Neural cell (in vitro differentiated cells): ENCODE results near the gene PARVA. TPM values are rescaled to one million over a fixed set of nuclear protein-coding genes. Genes with fewer than 3 reads are reported as not detected.

Experiments used
- H2AFZ ChIP-seq: fragments of 200-600, 300-800 bp; sonication (generic), shearing (Covaris generic); 2 replicates; pipeline ENCODE4 v1.6.0; 2014; ENCODE audit warnings: low read depth, mild to moderate bottlenecking, antibody characterized with exemption, low read length, moderate library complexity
- H3F3A ChIP-seq: fragments of 200-600 bp; shearing (Covaris generic); 2 replicates; pipeline ENCODE4 v1.6.1; 2016; ENCODE audit warnings: mild to moderate bottlenecking, moderate library complexity, mixed read lengths, antibody characterized with exemption, low read length; ENCODE audit not compliant: insufficient read depth, poor library complexity, severe bottlenecking
- H3K27ac ChIP-seq: fragments of 200-600, 300-800 bp; sonication (generic), shearing (Covaris generic); 2 replicates; pipeline ENCODE4 v1.5.1; 2014; ENCODE audit warnings: mild to moderate bottlenecking, low read length, moderate library complexity
- H3K27me3 ChIP-seq: fragments of 300-800, 200-600 bp; sonication (generic), shearing (Covaris generic); 2 replicates; pipeline ENCODE4 v1.6.0; 2014; ENCODE audit warnings: mild to moderate bottlenecking, low read depth, low read length, moderate library complexity; ENCODE audit not compliant: insufficient read depth
- H3K36me3 ChIP-seq: fragments of 300-800, 200-600 bp; sonication (generic), shearing (Covaris generic); 2 replicates; pipeline ENCODE4 v1.5.1; 2014; ENCODE audit warnings: mild to moderate bottlenecking, antibody characterized with exemption, low read length, moderate library complexity; ENCODE audit not compliant: insufficient read depth
- H3K4me2 ChIP-seq: fragments of 300-800, 200-600 bp; sonication (generic), shearing (Covaris generic); 2 replicates; pipeline ENCODE4 v1.6.0; 2014; ENCODE audit warnings: mild to moderate bottlenecking, low read length
- H3K4me3 ChIP-seq: fragments of 300-800, 200-600 bp; sonication (generic), shearing (Covaris generic); 2 replicates; pipeline ENCODE4 v1.5.1; 2014; ENCODE audit warnings: mild to moderate bottlenecking, low read length, moderate library complexity
- H3K79me2 ChIP-seq: fragments of 200-600 bp; shearing (Covaris generic); replicated peaks from 2 replicates; pipeline ENCODE4 v1.6.0; 2014; ENCODE audit warnings: mild to moderate bottlenecking, low read length, moderate library complexity; ENCODE audit not compliant: insufficient read depth
- H3K9ac ChIP-seq: fragments of 300-800, 200-600 bp; sonication (generic), shearing (Covaris generic); 2 replicates; pipeline ENCODE4 v1.6.1; 2016; ENCODE audit warnings: mild to moderate bottlenecking, low read length, mixed read lengths
- H3K9me2 ChIP-seq: fragments of 200-600 bp; shearing (Covaris generic); 2 replicates; pipeline ENCODE4 v1.6.1; 2016; ENCODE audit warnings: mild to moderate bottlenecking, low read length, mixed read lengths; ENCODE audit not compliant: insufficient read depth
- H3K9me3 ChIP-seq: fragments of 200-600, 300-800 bp; sonication (generic), shearing (Covaris generic); 2 replicates; pipeline ENCODE4 v1.6.1; 2016; ENCODE audit warnings: mild to moderate bottlenecking, mixed run types, low read length, moderate library complexity, mixed read lengths
- H4K20me1 ChIP-seq: fragments of 200-600 bp; shearing (Covaris generic); 2 replicates; pipeline ENCODE4 v1.6.1; 2016; ENCODE audit warnings: mild to moderate bottlenecking, mixed run types; ENCODE audit not compliant: insufficient read depth
- CTCF ChIP-seq: fragments of 450-650 bp; IDR thresholded peaks from 2 replicates; pipeline ENCODE4 v1.5.1; 2014; ENCODE audit warnings: antibody characterized with exemption, mild to moderate bottlenecking, moderate library complexity; ENCODE audit not compliant: poor library complexity, severe bottlenecking
- EP300 ChIP-seq: fragments of 450-650 bp; conservative IDR thresholded peaks from 2 replicates; pipeline ENCODE4 v1.6.1; 2014; ENCODE audit warnings: antibody characterized with exemption, mild to moderate bottlenecking, moderate library complexity; ENCODE audit not compliant: poor library complexity, severe bottlenecking
- EZH2 ChIP-seq: fragments of 200-600, 300-800 bp; shearing (Covaris generic), sonication (generic); IDR thresholded peaks from 2 replicates; pipeline ENCODE4 v1.6.1; 2014; ENCODE audit warnings: antibody characterized with exemption, low read length, borderline replicate concordance, mild to moderate bottlenecking; ENCODE audit not compliant: insufficient read depth, poor library complexity, severe bottlenecking
- MXI1 ChIP-seq: fragments of 450-650 bp; conservative IDR thresholded peaks from 2 replicates; pipeline ENCODE4 v1.6.1; 2014; ENCODE audit warnings: antibody characterized with exemption, mild to moderate bottlenecking; ENCODE audit not compliant: poor library complexity, severe bottlenecking
- POLR2AphosphoS5 ChIP-seq: IDR thresholded peaks from 2 replicates; pipeline ENCODE4 v1.6.1; 2012
- RAD21 ChIP-seq: fragments of 450-650 bp; conservative IDR thresholded peaks from 2 replicates; pipeline ENCODE4 v1.6.1; 2014; ENCODE audit warnings: antibody characterized with exemption, mild to moderate bottlenecking, moderate library complexity
- REST ChIP-seq: IDR thresholded peaks from 2 replicates; pipeline ENCODE4 v1.6.1; 2012; ENCODE audit warnings: borderline replicate concordance
- SMC3 ChIP-seq: fragments of 450-650 bp; conservative IDR thresholded peaks from 2 replicates; pipeline ENCODE4 v1.6.1; 2014; ENCODE audit warnings: antibody characterized with exemption, mild to moderate bottlenecking, moderate library complexity; ENCODE audit not compliant: poor library complexity
- TAF1 ChIP-seq: IDR thresholded peaks from 2 replicates; pipeline ENCODE4 v1.6.1; 2012; ENCODE audit warnings: low read depth
- polyA plus RNA-seq: library from polyadenylated mRNA; depleted of rRNA; stranded (reverse); fragments of >200 nt; gene quantifications from 2 replicates; pipeline ENCODE4 v1.2.3, GENCODE V29; 2014

PARVA gene
- polyA plus RNA-seq, 1 donor from 2014 or later, result 0.94 TPM

- H3K9me2 ChIP-seq, result no peaks in the 10 kb centered on the region
- H4K20me1 ChIP-seq, result no peaks in the 10 kb centered on the region
- H3K27me3 ChIP-seq, result no peaks in the 10 kb centered on the region
- H3K9me3 ChIP-seq, result no peaks in the 10 kb centered on the region
- H3K27ac ChIP-seq, result no peak overlapping the region
- no peak overlapping the region for H3K4me3 ChIP-seq
- H3K36me3 ChIP-seq, result no peaks in the 10 kb centered on the region
- H3F3A ChIP-seq, result peaks cover 2% of the 10 kb centered on the region
- H3K4me2 ChIP-seq, result no peak overlapping the region
- H2AFZ ChIP-seq, result no peak overlapping the region
- H3K79me2 ChIP-seq, result no peaks in the 10 kb centered on the region
- TF ChIP-seq TAF1 (no peak), REST (no peak), EZH2 (no peak), MXI1 (no peak), SMC3 (no peak), POLR2AphosphoS5 (no peak), CTCF (no peak), RAD21 (no peak), EP300 (no peak)
- H3K9ac ChIP-seq, result no peak overlapping the region
These were observed 200.6 kb downstream of the PARVA start for GRCh38 chr11:12577725-12578644.

GRCh38 chr11:12581416-12581815 lies 204.0 kb downstream of the PARVA start:
- no peak overlapping the region for H3K4me3 ChIP-seq
- no peak overlapping the region for H2AFZ ChIP-seq
- no peak overlapping the region for H3K4me2 ChIP-seq
- H3F3A ChIP-seq, result peaks cover 2% of the 10 kb centered on the region
- H3K9ac ChIP-seq, result no peak overlapping the region
- H4K20me1 ChIP-seq, result no peaks in the 10 kb centered on the region
- H3K79me2 ChIP-seq, result no peaks in the 10 kb centered on the region
- no peaks in the 10 kb centered on the region for H3K36me3 ChIP-seq
- H3K27ac ChIP-seq, result no peak overlapping the region
- TF ChIP-seq SMC3, result no peak
- TF ChIP-seq MXI1, result no peak
- no peak for TF ChIP-seq POLR2AphosphoS5
- no peak for TF ChIP-seq REST
- no peak for TF ChIP-seq EP300
- TF ChIP-seq TAF1, result no peak
- no peak for TF ChIP-seq EZH2
- no peak for TF ChIP-seq CTCF
- no peak for TF ChIP-seq RAD21
- no peaks in the 10 kb centered on the region for H3K9me2 ChIP-seq
- no peaks in the 10 kb centered on the region for H3K27me3 ChIP-seq
- no peaks in the 10 kb centered on the region for H3K9me3 ChIP-seq
